HG02938 (cell line): ENCODE results near the gene VOPP1.

Experiments
- ATAC-seq: cut with Tn5 transposase; IDR thresholded peaks from one replicate; pipeline ENCODE4 v1.9.1; 2021; ENCODE audit warnings: mild to moderate bottlenecking, moderate library complexity; ENCODE audit not compliant: unreplicated experiment

Gene VOPP1

GRCh38 chr7:55557666-55558188, 14.6 kb downstream of the VOPP1 start:
- ATAC-seq, result peak; percentile 87

GRCh38 chr7:55556492-55556891, 15.8 kb downstream of the VOPP1 start:
- no peak for ATAC-seq

- ATAC-seq, result no peak
Observed at GRCh38 chr7:55556031-55556430, 16.3 kb downstream of the VOPP1 start.

GRCh38 chr7:55555160-55555559, 17.1 kb downstream of the VOPP1 start:
- ATAC-seq, result no peak

GRCh38 chr7:55554038-55554437, 18.3 kb downstream of the VOPP1 start:
- no peak for ATAC-seq

GRCh38 chr7:55553024-55553345, 19.3 kb downstream of the VOPP1 start:
- ATAC-seq, result no peak

GRCh38 chr7:55552320-55553023, 19.8 kb downstream of the VOPP1 start:
- ATAC-seq, result no peak

- no peak for ATAC-seq
Observed at GRCh38 chr7:55550841-55551537, 21.3 kb downstream of the VOPP1 start.

GRCh38 chr7:55550010-55550663, 22.2 kb downstream of the VOPP1 start:
- ATAC-seq, result no peak

- ATAC-seq, result no peak
Observed at GRCh38 chr7:55549457-55549856, 22.8 kb downstream of the VOPP1 start.

- ATAC-seq, result peak; percentile 49
Observed at GRCh38 chr7:55548295-55548731, 24.0 kb downstream of the VOPP1 start.

- ATAC-seq, result no peak
Observed at GRCh38 chr7:55546814-55547213, 25.5 kb downstream of the VOPP1 start.

- no peak for ATAC-seq
Observed at GRCh38 chr7:55545496-55545895, 26.8 kb downstream of the VOPP1 start.

GRCh38 chr7:55540226-55540858, 32.0 kb downstream of the VOPP1 start:
- no peak for ATAC-seq

- no peak for ATAC-seq
Observed at GRCh38 chr7:55539380-55539779, 32.9 kb downstream of the VOPP1 start.

GRCh38 chr7:55538538-55538937, 33.8 kb downstream of the VOPP1 start:
- no peak for ATAC-seq

- no peak for ATAC-seq
Observed at GRCh38 chr7:55537458-55537990, 34.8 kb downstream of the VOPP1 start.

- ATAC-seq, result no peak
Observed at GRCh38 chr7:55536619-55537457, 35.5 kb downstream of the VOPP1 start.

- no peak for ATAC-seq
Observed at GRCh38 chr7:55535617-55536016, 36.7 kb downstream of the VOPP1 start.

- ATAC-seq, result no peak
Observed at GRCh38 chr7:55534916-55535590, 37.2 kb downstream of the VOPP1 start.
